ENCODE data around the gene IRF4.
A peak's percentile ranks its signal among the peaks of the same experiment; 100 is the strongest.

IRF4 gene

DNA sequence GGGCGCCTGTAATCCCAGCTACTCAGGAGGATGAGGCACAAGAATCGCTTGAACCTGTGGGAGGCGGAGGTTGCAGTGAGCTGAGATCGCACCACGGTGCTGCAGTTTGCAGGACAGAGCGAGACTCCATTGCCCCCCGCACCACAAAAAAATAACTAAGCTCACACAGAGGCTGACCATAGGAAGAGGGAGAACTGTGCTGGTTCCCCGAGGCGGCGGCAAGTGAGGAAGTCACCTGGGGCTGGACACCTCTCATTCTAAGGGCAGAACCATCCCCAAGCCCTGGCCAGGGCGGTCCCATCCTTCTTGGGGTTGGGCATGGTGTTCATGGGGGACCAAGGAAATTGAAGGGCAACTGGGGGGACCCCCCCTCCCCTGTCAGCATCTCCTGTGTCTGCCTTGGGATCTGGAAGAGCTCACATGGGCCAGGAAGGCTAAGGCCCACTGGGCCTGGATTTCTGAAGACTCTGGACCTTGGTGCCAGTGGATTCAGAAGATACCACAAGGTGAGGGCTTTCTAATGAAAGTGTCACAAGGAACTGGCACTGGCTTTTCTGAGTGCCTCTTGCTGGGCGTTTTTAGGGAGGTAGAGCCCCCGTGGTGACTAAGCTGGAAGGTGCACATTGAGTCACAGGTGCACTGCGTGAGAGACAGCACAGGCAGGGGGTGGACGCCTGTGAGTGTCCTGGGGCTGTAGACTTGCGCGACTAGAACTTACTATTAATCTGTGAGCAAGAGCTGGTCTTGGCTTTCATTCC, 11.5 kb downstream of the IRF4 start:
- no peak for TF ChIP-seq CTCF (IDR thresholded peaks at IDR 0.05; ENCODE audit: borderline replicate concordance, control extremely low read depth, extremely low read depth, insufficient read depth, missing control alignments)
- no peak for DNase-seq (ENCODE audit: low spot score)
- in situ Hi-C loops (cut with MboI; ENCODE audit: low sequenced_read_pairs, unreplicated experiment): no loop called here

DNA sequence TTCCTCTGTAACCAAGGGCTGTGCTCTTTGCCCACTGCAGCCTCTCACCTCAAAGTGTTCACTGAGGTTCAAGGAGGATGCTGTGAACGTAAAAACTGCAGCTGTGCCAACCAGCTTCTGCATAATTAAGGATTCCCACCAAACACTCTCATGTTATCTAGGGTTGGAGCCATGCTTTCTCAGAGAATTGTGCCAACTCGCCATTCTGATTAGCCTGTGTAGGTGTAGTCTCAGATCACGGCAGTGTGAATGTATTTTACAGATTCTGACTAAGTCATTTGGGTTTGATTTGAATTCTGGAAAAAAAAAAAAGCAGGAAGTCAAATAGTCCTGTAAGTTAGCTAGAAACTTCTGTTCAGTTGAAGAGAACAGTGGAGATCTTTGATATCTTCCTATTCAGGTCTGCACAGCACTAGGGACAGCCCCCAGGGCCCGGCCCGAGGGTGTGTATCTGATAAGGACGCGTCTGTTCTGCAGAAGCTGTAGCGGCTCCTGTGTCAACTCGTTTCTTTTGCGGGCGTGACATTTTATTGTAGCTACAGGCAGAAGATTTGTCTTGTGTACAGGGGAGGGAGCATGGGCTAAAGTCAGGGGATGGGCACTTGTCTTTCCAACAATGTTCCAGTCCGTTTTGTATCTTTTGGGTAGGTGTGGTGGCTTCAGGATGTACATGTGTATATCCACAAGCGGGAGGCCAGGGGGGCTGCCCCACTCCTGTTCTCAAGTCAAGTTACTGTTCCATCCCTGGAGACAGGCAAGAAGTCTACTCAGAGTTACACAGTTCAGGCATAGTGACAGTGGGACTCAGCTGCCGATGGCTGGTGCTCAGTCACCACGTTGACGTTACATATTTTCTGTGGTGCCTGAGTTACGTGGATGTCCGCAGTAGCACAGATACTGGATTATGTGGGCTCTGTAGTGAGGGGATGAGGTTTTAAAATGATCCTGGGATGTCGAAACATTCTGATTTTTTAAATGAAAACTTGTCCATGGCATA, 12.4 kb downstream of the IRF4 start:
- in situ Hi-C loops (cut with MboI; ENCODE audit: low sequenced_read_pairs, unreplicated experiment): no loop called here
- DNase-seq (ENCODE audit: low spot score): peak; percentile 28
- TF ChIP-seq CTCF (IDR thresholded peaks at IDR 0.05; ENCODE audit: borderline replicate concordance, control extremely low read depth, extremely low read depth, insufficient read depth, missing control alignments): no peak

GRCh38 chr6:404685-405423, 13.3 kb downstream of the IRF4 start:
- peak; percentile 24 for DNase-seq (ENCODE audit: low spot score)
- TF ChIP-seq CTCF (IDR thresholded peaks at IDR 0.05; ENCODE audit: borderline replicate concordance, control extremely low read depth, extremely low read depth, insufficient read depth, missing control alignments): no peak
- in situ Hi-C loops (cut with MboI; ENCODE audit: low sequenced_read_pairs, unreplicated experiment): no loop called here

GRCh38 chr6:408148-408547, 16.6 kb downstream of the IRF4 start:
- no peak for TF ChIP-seq CTCF (IDR thresholded peaks at IDR 0.05; ENCODE audit: borderline replicate concordance, control extremely low read depth, extremely low read depth, insufficient read depth, missing control alignments)
- DNase-seq (ENCODE audit: low spot score): no peak
- in situ Hi-C loops (cut with MboI; ENCODE audit: low sequenced_read_pairs, unreplicated experiment): no loop called here

DNA sequence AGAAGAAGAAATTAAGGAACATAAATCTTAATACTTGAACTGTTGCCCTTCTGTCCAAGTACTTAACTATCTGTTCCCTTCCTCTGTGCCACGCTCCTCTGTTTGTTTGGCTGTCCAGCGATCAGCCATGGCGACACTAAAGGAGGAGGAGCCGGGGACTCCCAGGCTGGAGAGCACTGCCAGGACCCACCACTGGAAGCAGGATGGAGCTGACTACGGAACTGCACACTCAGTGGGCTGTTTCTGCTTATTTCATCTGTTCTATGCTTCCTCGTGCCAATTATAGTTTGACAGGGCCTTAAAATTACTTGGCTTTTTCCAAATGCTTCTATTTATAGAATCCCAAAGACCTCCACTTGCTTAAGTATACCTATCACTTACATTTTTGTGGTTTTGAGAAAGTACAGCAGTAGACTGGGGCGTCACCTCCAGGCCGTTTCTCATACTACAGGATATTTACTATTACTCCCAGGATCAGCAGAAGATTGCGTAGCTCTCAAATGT, 17.1 kb downstream of the IRF4 start:
- in situ Hi-C loops (cut with MboI; ENCODE audit: low sequenced_read_pairs, unreplicated experiment): no loop called here
- DNase-seq (ENCODE audit: low spot score): no peak
- TF ChIP-seq CTCF (IDR thresholded peaks at IDR 0.05; ENCODE audit: borderline replicate concordance, control extremely low read depth, extremely low read depth, insufficient read depth, missing control alignments): no peak

All from GM13976 (cell line).